HG03558 (cell line): ENCODE results near the gene CLEC14A.

Experiments
- ATAC-seq: cut with Tn5 transposase; IDR thresholded peaks from one replicate; pipeline ENCODE4 v1.9.1; 2021; ENCODE audit warnings: moderate number of reproducible peaks; ENCODE audit not compliant: unreplicated experiment; ENCODE audit errors: extremely low read depth

The CLEC14A gene

DNA sequence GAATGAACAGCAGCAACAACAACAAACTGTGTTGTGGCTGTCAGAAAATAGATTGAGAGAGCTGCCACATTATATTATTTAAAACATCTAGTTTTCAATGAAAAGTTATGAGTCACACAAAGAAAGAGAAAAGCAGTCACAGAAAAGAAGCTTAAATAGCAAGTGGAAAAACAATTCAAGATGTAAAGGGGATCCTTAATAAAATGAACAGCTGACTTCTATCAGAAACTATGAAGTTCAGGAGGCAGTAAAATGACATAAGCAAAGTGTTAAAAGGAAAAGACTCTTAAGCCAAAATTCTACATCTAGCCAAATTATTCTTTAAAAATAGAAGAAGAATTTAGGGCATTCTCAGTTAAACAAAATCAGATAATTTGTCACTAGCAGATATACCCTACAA is 5.6 kb downstream of the CLEC14A start:
- no peak for ATAC-seq

DNA sequence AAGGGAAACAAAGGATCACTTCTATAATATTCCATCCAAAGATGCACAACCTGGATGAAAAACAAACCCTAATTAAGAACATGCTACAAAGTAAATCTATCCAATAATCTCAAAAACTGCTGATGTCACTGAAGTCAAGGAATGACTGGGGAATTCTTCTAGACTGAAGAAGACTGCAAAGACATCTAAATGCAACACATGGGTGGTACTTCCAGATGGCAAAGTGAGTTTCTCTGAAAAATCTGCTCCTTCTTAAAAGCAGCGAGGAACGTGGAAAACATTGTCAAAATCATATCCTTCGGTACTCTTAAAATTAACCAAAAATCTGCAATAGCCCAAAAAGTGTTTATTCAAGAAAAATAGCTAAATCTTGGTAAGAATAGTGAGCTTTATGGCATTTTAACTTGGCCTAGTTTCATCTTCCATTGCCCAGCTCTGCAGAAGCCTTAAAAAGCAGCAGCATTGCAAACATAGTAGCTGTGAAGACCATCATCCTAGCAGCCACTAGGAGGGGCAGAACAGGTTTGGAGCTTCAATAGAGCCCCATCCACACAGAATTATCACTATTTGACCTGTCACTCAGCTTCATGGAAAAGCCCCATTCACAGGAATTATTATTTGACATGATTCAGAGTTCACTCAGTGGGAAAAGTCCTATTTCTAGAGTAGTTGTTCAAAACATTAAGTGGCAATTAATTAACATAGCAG is 7.4 kb downstream of the CLEC14A start:
- no peak for ATAC-seq

DNA sequence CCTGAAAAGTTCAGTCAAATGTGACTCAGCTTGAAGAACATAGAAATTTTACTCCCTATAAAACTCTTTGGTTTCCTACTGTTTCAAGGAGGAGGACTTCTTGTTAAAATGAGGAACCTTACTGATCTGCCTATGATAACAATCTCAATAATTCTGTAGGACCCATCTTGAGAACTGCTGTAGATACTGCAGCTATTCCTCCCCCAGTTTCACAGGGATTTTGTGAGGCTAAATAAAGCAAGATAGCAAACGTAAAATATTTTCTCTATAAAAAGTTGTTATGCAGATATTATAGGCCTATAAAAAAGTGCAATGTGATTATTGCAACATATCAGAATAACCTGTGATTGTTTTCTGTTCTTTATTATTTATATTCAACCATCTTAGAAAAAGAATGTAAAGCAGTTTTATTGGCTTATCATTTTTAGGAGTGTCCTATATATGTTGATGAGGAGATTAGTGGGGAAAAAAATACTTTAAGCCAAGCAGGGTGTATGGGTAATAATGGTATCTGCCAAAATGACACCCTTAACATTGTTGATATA is 12.1 kb downstream of the CLEC14A start:
- ATAC-seq = no peak

DNA sequence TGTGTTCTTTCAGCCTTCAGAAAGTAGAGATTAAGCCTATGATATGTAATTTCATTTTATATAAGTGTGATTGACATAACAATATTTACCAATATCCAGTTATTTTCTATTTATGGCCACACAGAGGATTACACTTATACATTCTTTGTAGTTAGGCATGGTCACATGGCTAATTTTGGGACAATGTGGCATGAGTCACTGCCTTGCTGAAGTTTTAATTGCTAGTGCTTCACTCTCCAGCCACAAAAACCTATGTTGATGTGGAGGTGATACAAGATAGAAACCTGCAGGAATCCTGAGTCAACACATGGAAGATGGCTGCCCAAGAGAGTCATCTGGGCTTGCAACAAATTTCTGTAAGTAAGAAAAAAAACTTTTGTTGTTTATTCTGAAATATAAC is 17.0 kb downstream of the CLEC14A start:
- ATAC-seq = no peak

DNA sequence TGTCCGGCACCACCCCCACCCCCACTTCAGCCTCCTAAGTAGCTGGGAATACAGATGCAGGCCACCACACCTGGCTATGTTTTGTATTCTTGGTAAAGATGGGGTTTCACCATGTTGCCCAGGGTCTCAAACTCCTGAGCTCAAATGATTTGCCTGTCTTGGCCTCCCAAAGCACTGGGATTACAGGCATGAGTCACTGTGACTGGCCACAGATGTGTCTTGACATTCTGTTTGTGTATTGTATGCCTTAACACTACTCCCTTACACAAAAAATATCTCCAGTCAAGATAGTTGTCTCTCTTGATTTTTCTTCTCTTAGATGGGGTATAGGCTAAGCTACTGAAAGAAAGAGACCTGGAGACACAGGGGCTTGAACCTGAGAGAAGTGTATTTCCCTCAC is 17.6 kb downstream of the CLEC14A start:
- ATAC-seq = no peak

DNA sequence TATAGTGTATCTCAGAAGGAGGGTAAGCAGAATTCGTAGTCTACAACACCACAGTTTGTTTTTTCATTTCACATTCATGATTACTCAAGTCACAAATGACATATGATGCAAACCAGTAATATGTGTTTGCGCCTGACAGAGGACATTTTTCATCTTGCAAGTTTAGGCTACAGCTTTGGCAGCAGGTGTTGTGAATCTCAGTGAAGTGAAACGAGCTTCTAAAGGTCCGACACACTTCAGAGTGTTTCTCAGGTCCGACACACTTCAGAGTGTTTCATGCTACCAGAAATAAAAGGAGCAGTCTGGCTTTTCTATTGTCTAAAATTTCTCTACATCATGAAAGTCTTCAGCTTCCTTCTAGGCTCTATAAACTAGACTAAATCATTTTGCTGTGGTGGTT is 22.7 kb downstream of the CLEC14A start:
- ATAC-seq = no peak

DNA sequence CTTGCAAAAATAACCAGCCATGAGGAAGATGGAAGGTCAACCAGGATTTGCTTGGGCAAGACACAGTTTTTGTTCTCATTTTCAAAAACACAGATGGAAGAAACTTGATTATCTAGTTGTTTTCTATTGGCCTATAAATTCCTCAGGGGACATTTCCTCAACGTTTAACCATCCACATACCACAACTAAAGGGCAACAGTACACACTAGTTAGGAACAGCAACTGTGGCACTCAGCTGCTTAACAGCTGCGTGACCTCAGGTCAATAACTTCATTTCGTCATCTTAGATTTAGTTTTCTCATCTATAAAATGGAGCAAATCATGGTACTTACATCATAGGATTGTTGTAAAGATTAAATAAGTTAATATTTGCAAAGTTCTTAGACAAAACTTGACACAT is 29.5 kb downstream of the CLEC14A start:
- no peak for ATAC-seq

DNA sequence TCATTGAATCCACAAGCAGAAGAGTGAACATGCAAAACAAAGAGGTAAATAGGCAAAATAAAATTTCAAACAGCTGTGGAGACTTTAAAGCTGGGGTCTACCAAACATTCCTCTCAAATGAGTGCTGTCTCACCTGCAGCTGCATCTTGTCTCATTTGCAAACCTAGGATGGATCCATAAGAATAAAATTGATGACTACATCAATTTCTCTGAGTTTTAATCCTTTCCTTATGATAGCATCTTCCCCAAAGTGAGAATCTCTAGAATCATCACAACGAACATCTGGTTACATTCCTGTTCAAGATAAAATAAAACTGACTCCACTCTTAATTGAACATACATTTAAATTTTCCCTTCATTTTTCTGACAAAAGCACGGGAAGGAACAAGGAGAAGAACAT is 29.9 kb downstream of the CLEC14A start:
- ATAC-seq = no peak

DNA sequence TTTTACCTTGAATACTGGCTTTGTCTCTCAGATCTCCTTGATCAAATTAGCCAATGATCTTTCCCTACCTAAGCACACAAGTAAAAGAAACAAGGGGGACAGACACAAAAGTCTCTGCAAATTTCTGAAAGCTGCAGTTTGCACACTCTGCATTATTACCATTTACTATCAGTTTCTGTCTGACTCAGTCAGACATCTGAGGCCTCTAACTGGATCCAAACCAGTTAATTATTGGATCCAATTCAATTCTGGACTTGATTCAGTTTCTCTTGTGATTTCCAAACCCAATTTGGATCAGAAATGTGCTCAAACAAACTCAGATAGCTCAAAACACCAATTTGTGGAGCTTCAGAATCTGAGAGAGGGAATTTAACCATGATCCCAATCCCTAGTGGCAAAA is 31.6 kb downstream of the CLEC14A start:
- no peak for ATAC-seq

DNA sequence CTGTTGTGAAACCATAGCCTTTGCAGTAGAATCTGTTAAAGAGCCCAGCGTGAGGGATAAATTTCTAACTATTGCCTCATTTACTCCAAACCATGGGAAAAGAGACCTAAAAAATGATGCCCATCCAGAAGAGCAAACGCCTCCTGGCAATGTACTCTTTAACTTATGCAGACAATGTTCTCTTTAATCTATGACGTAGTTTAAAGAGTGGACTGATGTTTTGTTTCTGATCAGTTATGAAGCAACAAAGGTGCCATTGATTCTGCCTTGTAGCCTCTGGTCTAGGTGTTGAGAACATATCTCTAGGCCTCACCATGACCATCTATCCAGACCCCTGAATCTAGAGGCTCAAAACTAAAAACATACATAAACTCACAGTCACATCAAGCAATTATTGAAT is 34.8 kb downstream of the CLEC14A start:
- ATAC-seq = no peak

DNA sequence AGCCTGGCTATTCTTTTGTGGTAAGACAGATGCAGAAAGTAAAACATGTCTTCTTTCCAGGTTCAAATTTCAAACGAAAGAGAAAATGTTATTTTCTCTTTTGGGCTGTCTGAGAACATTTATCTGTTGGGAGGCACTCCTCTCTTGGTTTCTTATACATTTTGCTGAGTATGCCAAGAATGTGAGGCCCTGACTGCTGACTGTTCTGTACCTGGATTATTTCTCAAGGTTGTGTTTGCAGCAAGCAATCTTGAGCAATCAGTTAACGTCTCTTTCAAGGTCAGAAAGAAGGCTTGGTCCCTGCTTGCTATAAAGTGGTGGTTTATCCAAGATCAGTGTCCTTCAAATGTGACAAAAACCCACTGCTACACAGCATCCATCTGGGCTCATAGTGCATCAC is 38.3 kb downstream of the CLEC14A start:
- no peak for ATAC-seq

DNA sequence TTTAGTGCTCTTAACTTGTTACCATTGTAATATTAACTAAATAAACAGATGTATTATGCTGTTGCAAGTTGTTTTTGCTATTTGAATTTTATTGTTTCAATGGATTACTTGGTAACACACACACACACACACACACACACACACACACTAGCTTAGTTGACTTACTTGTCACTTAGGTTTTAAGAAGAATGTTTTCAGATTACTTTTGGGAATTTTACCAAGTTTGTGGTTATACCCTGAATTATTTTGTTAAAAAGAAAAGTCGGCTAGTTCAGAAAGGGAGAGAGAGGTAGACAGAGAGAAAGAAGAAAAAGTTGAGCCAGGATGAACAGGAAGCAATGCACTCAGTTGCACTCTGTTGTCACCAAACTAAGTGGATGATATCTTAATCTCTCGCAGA is 42.9 kb downstream of the CLEC14A start:
- no peak for ATAC-seq

DNA sequence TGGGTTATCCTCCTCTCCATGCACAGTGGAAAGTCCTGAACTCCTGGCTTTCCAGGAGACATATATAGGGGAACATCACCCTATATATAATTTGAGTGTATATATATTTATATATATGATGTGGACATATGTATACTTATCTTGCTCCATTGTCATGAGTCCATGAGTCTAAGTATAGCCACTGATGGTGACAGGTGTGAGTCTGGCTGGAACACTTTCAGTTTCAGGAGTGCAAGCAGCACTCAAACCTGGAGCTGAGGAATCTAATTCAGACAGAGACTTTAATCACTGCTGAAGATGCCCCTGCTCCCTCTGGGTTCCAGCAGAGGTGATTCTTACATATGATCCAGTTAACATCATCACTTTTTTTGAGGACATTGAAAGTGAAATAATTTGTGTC is 43.8 kb downstream of the CLEC14A start:
- no peak for ATAC-seq

DNA sequence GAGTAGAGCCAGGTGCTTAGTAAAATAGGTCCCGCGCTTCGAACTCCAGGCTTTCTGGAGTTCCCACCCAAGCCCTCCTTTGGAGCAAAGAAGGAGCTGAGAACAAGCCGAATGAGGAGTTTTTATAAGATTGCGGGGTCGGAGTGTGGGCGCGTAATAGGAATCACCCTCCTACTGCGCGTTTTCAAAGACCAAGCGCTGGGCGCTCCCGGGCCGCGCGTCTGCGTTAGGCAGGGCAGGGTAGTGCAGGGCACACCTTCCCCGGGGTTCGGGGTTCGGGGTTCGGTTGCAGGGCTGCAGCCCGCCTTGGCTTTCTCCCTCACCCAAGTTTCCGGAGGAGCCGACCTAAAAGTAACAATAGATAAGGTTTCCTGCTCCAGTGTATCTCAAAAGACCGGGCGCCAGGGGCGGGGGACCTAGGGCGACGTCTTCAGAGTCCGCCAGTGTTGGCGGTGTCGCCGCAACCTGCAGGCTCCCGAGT is 44.6 kb downstream of the CLEC14A start:
- ATAC-seq = no peak

DNA sequence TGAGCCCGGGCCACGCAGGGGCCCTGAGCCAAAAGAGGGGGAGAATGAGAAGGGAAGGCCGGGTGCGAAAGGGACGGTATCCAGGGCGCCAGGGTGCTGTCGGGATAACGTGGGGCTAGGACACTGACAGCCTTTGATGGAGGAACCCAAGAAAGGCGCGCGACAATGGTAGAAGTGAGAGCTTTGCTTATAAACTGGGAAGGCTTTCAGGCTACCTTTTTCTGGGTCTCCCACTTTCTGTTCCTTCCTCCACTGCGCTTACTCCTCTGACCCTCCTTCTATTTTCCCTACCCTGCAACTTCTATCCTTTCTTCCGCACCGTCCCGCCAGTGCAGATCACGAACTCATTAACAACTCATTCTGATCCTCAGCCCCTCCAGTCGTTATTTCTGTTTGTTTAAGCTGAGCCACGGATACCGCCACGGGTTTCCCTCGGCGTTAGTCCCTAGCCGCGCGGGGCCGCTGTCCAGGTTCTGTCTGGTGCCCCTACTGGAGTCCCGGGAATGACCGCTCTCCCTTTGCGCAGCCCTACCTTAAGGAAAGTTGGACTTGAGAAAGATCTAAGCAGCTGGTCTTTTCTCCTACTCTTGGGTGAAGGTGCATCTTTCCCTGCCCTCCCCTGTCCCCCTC is 45.2 kb downstream of the CLEC14A start:
- ATAC-seq = no peak

DNA sequence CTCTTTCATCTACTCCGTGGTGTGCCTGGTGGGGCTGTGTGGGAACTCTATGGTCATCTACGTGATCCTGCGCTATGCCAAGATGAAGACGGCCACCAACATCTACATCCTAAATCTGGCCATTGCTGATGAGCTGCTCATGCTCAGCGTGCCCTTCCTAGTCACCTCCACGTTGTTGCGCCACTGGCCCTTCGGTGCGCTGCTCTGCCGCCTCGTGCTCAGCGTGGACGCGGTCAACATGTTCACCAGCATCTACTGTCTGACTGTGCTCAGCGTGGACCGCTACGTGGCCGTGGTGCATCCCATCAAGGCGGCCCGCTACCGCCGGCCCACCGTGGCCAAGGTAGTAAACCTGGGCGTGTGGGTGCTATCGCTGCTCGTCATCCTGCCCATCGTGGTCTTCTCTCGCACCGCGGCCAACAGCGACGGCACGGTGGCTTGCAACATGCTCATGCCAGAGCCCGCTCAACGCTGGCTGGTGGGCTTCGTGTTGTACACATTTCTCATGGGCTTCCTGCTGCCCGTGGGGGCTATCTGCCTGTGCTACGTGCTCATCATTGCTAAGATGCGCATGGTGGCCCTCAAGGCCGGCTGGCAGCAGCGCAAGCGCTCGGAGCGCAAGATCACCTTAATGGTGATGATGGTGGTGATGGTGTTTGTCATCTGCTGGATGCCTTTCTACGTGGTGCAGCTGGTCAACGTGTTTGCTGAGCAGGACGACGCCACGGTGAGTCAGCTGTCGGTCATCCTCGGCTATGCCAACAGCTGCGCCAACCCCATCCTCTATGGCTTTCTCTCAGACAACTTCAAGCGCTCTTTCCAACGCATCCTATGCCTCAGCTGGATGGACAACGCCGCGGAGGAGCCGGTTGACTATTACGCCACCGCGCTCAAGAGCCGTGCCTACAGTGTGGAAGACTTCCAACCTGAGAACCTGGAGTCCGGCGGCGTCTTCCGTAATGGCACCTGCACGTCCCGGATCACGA is 46.0 kb downstream of the CLEC14A start:
- no peak for ATAC-seq

DNA sequence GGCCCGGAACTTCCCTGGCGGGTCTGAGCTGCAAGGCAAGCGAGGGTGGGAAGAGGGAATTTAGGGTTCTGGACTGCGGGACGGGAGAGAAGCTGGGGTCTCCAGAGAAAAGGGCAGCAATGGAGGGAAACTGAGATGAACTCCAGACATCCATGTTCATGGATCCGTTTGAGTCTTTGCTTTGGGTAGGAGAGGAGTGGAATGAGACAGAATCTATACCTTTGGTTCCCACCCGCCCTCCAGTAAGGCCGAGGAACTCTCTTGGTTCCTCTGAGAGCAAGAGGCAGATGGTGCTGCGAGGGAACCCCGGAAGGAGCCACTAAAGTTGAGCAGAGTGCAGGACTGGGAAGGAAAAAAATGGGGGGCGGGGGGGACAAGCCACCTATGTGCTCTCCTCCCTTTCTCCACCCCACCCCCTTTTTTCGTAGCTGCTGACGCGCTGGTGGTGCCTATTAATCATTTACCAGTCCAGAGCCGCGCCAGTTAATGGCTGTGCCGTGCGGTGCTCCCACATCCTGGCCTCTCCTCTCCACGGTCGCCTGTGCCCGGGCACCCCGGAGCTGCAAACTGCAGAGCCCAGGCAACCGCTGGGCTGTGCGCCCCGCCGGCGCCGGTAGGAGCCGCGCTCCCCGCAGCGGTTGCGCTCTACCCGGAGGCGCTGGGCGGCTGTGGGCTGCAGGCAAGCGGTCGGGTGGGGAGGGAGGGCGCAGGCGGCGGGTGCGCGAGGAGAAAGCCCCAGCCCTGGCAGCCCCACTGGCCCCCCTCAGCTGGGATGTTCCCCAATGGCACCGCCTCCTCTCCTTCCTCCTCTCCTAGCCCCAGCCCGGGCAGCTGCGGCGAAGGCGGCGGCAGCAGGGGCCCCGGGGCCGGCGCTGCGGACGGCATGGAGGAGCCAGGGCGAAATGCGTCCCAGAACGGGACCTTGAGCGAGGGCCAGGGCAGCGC is 47.0 kb downstream of the CLEC14A start:
- no peak for ATAC-seq

DNA sequence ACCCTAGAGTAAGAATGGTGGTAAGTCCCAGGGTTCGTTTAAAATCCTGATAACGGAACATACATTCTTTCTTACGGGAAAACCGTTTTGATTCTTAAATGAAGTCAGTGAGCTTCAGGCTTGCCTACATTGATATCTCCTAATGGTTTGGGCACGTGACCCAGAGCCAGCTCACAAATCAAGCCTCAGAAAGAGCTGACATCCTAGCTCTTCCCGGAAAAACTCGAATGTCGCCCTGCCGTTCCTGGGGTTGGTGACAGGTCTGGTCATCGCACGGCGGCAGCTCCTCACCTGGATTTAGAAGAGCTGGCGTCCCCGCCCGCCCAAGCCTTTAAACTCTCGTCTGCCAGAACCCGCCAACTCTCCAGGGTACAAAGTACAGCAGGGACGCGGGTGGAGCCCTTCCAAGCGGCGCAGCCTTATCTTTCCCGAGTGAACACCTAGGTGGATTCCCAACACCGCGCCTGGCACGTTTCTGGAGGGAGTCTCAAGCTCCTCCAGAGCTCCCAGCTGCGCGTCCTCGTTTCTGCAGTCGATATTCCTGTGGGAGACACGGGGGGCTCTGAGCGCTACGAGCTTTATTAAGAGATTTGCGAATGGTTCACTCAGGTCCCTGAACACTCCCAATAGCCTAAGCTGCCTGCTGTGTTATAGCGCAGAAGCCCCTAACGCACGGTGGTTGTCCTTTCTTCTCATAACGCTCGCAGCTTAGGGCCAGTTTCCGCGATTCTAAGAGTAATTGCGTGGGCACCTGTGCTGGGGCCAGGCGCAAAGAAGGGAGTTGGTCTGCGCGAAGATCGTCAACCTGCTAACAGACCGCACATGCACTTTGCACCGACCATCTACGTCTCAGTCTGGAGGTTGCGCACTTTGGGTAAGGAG is 47.9 kb downstream of the CLEC14A start, which contains the start of gene SSTR1:
SSTR1 (plus strand) TSS at position 169 of the 882 bp plus-strand sequence. CDS start 1,486 bp downstream, outside the sequence.
- ATAC-seq = no peak

DNA sequence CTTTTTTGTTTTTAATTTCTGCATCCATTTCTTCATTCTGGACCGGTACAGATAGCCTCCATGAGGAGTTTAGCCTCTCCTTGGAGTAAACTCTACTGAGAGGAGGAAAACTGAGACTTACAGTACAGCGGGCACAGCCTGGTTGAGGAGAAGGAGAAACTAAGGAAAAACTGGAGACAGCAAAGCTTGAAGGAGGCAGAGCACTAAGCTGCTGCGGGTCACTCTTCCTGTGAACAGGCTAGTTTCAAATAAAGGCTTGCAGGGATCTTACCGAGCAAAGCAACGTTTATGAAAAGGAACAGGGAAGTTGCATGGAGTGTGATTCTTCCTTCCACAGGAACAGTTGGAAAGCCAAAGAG is 48.5 kb downstream of the CLEC14A start:
- no peak for ATAC-seq
